HG03095 (cell line): ENCODE data around the gene GRN.
"Not testable (repeated sequence)": the region's sequence is repeated elsewhere in the genome, so short reads cannot be mapped to it uniquely, and the experiment has no call there.

Experiments used
- ATAC-seq: cut with Tn5 transposase; IDR thresholded peaks from one replicate; pipeline ENCODE4 v1.9.1; 2021; ENCODE audit warnings: moderate library complexity; ENCODE audit not compliant: unreplicated experiment

Gene GRN

GRCh38 chr17:44360826-44361225 lies 15.7 kb downstream of the GRN start:
- ATAC-seq: no peak

- ATAC-seq: no peak
Observed at GRCh38 chr17:44361292-44362260, 16.5 kb downstream of the GRN start.

GRCh38 chr17:44362459-44362948 lies 17.4 kb downstream of the GRN start:
- no peak for ATAC-seq

DNA sequence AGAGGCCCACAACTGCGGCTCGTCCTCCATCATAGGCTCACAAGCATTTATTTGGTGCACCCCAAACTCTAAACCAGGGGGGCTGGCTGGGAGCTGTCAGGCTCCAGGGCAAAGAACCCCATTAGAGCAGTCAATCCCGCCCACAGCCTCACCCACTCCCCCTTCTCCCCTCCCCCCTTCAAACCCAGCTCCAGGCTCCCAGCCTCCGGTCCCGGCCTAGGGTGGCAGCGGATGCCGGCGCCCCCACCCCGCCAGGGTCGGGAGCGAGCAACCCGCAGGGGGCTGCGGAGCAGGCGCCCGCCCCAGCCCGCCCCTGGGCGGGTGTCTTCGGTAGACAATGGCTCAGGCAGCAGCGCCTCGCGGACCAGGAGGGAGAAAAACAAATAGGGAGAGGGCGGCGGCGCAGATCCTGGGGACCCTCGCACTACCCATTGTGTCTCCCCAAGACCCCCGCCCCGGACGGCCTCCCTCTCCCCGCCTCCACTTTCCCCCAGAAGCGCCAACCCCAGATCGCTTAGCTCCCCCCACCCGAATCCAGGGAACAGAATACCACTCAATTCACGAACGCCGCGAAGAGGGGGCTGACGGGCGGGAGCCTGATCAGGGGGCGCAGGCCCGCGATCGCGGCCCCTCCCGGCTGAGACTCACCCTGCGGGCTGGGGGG lies 18.0 kb downstream of the GRN start:
- no peak for ATAC-seq

GRCh38 chr17:44363613-44364159 lies 18.6 kb downstream of the GRN start, which contains the start of gene FAM171A2:
TSS of gene FAM171A2 (minus strand) at chr17:44363853. CDS start at chr17:44363714, 139 bp downstream.
- no peak for ATAC-seq

DNA sequence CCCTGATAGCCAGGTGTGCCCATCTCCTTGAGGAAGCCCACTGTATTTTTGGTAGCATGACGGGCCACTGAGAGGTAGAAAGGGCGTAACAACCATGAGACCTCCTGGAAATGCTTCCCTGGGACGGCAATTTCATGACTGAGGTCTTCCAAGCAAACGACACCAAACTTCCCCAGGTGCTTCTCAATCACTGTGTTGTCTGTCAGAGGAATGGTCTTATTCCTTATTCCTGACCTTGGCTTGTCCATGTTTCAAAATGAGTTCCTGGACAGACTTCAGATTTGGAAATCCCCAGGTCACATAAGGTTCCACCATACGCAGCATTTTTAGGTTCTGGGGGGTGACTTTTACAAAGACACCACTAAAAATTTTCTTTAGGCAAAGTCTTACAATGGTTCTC lies 19.9 kb downstream of the GRN start:
- ATAC-seq: not testable (repeated sequence)

GRCh38 chr17:44367231-44367979 lies 22.3 kb downstream of the GRN start:
- ATAC-seq: no peak

DNA sequence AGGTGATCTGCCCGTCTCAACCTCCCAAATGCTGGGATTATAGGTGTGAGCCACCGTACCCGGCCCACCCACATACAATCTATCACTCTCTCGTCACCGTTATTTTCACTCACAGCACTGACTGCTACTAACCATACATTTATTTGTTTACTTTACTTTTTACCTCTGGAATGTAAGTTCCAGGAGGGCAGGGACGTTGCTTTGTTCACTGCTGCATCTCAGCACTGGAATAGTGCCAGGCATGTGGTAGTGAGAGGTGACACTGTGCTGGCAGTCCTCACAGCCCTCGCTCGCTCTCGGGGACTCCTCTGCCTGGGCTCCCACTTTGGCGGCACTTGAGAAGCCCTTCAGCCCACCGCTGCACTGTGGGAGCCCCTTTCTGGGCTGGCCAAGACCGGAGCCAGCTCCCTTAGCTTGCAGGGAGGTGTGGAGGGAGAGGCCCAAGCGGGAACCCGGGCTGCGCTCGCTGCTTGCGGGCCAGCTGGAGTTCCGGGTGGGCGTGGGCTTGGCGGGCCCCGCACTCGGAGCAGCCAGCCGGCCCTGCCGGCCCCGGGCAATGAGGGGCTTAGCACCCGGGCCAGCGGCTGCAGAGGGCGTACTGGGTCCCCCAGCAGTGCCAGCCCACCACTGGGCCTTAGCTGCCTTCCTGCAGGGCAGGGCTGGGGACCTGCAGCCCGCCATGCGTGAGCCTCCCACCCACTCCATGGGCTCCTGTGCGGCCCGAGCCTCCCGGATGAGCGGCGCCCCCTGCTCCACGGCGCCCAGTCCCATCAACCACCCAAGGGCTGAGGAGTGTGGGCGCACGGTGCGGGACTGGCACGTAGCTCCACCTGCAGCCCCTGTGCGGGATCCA lies 23.5 kb downstream of the GRN start:
- ATAC-seq: not testable (repeated sequence)

GRCh38 chr17:44369414-44370023 lies 24.4 kb downstream of the GRN start:
- not testable (repeated sequence) for ATAC-seq

- ATAC-seq: no peak
Observed at GRCh38 chr17:44372036-44372435, 26.9 kb downstream of the GRN start.

DNA sequence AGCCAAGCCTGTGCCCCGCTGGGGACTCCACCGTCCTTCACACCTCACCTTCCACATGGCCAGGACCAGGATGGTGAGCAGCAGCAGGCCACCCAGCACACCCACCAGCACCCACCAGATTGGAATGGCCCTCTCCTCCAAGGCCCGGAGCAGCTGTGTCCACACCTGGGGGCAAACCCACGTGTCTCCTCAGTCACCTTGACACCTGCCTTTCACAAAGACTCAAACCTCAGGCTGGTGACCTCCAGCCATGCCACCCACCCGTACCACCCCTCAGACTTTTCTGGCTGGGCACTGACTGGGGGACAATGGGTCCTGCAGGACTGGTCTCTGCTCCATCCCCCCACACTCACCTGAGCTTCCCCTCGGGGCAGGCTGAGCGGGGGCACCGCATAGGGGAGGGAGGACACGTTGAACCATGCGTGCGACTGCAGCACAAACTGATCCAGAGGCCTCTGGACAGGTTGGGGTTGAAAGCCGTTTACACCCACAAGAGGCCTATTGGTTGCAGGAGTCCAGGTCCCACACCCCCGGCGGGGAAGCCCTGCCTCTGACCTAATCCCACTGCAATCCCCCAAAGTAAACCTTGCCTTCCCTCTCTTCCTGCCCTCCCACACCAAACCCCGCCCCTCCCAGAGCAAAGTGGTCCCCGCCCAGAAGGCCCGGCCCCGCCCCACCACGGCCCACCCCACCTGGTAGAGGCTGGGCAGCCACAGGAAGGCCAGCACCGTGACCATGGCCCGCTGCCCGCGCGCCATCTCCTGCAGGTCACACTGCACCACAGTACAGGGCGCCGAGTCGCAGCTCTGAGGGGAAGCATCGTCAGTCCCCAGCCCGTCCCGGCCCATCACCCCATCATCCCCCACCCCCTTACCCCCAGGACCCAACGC lies 29.4 kb downstream of the GRN start:
- no peak for ATAC-seq

DNA sequence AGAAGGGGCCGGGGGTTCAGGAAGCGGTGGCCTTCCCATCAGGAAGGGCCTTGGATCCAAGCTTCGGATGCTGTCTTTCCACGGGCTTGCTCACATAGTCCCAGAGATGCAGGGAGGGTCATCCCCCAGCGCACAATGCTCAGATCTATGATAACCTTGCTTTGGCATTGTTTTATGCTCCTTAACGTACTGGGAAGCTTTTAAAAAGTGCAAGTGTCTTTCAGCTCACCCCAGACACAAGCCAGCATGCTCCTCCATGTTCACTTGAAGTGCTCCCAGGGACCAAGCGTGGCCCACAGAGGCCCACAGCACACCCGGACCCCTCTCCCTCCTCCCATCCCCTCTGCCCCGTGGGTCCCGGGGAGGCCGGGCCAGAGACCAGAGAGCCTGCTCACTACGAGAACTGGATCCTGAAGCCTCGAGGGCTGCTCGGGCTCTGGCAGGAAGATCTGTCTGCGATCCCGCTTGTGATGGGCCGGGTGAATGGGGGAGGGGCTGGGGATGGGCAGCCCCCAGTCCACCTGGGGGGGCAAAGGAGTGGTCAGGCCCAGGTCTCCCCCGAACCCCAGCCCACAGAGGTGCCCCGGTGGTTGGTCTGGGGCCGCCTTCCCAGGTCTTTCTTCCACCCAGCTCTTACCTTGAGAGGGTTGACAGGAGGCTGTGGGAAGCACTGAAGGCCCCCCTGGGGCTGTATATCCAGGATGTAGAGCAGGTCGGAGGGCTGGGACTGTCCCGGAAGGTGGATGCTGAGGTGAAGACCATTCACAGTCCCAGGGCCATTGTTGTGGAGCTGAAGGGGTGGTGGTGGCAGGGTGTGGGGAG lies 30.3 kb downstream of the GRN start:
- no peak for ATAC-seq

DNA sequence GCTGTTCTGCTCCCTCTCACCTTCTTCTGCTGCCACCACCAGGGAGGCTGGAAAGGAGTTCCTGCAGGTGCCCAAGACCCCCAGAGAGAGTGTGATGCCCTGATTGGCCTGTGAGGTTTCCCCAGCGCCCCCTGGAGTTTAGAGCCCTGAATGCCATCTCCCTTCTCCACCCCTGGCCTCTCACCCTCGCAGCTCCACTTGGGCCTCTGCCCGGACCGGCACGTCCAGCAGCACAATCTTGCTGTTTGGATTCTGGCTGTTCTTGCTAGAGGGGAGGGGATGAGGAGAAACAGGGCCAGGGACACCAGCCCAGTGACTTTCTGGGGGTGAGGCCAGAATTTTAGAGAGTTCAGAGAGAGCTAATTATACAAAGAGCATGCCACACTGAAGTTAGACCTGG lies 31.0 kb downstream of the GRN start:
- no peak for ATAC-seq

DNA sequence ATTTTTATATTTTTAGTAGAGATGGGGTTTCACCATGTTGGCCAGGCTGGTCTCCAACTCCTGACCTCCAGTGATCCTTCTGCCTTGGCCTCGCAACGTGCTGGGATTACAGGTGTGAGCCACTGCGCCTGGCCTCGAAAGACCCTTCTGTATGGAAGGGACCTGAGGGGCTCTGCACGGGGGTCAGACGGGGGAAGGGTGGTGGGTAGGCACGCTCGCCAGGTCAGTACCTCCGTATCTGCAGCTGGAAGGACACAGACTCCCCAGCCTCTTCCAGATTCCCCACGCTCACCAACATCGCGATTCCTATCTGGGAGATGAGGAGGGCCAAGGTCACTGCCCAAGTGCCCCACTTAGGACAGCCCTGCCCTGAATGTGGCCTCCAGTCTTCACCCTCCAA lies 31.7 kb downstream of the GRN start:
- ATAC-seq: no peak

DNA sequence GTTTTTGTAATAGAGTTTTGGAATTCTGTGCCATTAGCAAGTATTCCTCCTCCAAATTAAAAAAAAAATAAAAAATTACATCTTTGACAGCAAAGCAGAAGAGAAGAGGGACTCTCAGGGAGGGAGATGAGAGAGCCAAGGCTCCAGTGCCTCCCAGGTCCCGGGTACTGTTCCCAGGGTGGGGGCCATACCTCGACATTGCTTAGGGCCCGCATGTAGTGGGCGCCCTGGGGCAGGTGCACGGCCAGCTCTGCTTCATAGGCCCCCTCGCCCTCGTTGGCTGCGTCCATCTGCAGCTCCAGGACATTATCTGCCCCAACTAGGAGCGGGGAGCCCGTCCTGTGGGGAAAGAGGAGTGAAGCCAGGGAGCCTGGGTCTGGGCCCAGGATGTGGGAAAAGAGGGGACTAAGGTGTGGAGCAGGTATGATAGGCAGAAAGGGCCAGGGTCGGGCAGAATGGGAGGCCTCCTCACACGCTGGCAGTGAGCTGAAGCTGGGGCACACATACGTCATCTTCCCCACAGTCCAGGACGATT lies 33.1 kb downstream of the GRN start:
- no peak for ATAC-seq

DNA sequence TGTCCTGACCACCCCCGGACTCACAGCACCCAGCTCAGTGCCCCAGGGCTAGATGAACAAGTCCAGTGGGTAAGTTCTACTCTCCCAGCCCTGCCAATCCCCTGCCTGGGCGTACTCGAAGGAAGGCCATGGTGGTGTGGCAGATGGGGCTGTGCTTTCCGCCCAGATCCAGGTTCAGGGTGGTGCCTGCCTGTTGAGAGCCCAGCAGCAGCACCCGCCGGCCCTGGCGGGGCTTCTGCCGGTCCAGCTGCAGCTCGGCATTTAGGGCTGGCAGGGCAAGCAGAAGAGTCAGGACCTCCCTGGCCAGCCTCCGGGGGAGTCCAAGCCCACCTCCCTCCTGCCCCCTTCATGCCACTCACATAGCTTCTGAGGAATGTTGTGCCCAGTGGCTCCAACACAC lies 34.8 kb downstream of the GRN start:
- ATAC-seq: no peak

DNA sequence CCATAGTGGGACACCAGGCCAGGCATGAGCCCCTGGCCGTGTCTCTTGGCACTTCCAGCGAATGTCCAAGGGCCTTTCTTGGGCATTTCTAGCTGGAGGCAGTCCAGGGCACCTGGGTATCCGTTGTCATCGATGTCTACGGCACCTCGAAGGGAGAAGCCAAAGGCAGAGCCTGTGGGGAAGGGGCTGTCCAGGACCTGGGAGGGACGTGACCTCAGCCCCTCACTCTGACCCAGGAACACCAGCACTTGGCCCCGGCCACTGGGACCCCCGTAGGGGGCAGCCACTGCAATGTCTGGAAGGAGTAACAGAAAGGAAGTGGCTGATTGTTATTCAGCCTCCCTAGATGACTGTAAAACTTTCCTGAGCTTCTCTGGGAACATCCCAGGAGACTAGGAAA lies 35.7 kb downstream of the GRN start:
- ATAC-seq: no peak
